ENCODE data around the gene GLOD4.
"Not testable (repeated sequence)": the region's sequence is repeated elsewhere in the genome, so short reads cannot be mapped to it uniquely, and the experiment has no call there.

GLOD4 gene, protein sequence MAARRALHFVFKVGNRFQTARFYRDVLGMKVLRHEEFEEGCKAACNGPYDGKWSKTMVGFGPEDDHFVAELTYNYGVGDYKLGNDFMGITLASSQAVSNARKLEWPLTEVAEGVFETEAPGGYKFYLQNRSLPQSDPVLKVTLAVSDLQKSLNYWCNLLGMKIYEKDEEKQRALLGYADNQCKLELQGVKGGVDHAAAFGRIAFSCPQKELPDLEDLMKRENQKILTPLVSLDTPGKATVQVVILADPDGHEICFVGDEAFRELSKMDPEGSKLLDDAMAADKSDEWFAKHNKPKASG

DNA sequence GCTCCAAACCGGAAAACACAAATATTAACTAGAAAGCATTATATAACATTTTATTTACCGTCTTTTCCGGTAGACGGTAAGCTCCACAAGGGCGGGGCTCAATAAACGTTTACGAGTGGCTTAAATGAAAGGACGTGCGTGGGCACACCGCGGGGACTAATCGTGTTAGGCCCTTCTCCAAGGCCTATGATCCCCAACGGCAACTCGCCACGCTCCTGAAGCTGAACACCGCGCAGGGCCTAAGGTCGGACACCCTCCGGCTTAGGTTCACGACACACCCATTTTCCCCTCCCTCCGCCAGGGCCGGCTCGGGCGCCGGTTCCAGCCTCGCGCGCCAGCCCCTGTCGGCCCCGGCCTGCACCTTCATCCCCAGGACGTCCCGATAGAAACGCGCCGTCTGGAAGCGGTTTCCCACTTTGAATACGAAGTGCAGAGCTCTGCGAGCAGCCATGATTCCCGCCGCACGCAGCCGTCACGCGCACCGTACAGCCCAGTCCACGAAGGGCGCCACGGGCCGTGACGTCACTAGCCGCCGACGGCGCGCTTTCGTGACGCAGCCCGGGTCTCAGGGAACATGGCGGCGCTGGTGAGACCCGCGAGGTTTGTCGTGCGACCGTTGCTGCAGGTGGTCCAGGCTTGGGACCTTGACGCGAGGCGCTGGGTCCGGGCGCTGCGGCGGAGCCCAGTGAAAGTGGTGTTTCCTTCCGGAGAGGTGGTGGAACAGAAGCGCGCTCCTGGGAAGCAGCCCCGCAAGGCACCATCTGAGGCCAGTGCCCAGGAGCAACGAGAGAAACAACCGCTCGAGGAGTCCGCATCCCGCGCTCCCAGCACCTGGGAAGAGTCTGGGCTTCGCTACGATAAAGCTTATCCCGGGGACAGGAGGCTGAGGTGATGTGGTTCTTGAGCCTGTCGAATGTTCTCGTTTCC, at the start of gene GLOD4, which contains the start of gene MRM3:
GLOD4 (minus strand) TSS at position 476 of the 927 bp plus-strand sequence; CDS start at position 451, 25 bp downstream.
MRM3 (plus strand) TSS at position 549 of the 927 bp plus-strand sequence; CDS start at position 575, 26 bp downstream.
- peak; percentile 93 for DNase-seq (ENCODE audit: low spot score)

GRCh38 chr17:830950-831349, 48.9 kb upstream of the GLOD4 start:
- DNase-seq (ENCODE audit: low spot score): no peak

DNA sequence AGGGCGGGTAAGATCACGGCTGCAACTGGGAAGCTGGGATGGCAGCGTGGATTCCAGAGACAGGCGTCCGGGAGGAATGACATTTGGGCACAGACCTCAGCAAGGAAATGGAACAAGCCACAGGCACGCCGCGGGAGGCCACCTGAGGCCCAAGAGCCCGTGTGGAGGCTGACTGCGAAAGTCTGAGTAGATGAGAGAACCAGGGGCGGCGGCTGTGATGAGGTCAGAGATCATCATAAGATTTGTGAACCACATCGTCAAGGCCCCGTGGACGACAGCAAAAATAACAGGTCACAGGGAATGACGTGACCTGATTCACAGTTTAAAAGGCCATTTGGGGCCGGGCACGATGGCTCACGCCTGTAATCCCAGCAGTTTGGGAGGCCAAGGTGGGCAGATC, 48.3 kb upstream of the GLOD4 start:
- no peak for DNase-seq (ENCODE audit: low spot score)

DNA sequence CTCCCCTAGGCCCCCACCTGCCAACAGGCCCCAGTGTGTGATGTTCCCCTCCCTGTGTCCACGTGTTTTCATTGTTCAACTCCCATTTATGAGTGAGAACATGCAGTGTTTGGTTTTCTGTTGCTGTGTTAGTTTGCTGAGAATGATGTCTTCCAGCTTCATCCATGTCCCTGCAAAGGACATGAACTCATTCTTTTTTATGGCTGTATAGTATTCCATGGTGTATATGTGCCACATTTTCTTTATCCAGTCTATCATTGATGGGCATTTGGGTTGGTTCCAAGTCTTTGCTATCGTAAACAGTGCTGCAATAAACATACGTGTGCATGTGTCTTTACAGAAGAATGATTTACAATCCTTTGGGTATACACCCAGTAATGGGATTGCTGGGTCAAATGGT, 47.5 kb upstream of the GLOD4 start:
- not testable (repeated sequence) for DNase-seq (ENCODE audit: low spot score)

- no peak for DNase-seq (ENCODE audit: low spot score)
Observed at GRCh38 chr17:828761-829160, 46.7 kb upstream of the GLOD4 start.

- DNase-seq (ENCODE audit: low spot score): no peak
Observed at GRCh38 chr17:826778-827177, 44.7 kb upstream of the GLOD4 start.

GRCh38 chr17:825216-825615, 43.1 kb upstream of the GLOD4 start:
- DNase-seq (ENCODE audit: low spot score): no peak

- no peak for DNase-seq (ENCODE audit: low spot score)
Observed at GRCh38 chr17:824378-824777, 42.3 kb upstream of the GLOD4 start.

GRCh38 chr17:823501-823902, 41.4 kb upstream of the GLOD4 start:
- no peak for DNase-seq (ENCODE audit: low spot score)

DNA sequence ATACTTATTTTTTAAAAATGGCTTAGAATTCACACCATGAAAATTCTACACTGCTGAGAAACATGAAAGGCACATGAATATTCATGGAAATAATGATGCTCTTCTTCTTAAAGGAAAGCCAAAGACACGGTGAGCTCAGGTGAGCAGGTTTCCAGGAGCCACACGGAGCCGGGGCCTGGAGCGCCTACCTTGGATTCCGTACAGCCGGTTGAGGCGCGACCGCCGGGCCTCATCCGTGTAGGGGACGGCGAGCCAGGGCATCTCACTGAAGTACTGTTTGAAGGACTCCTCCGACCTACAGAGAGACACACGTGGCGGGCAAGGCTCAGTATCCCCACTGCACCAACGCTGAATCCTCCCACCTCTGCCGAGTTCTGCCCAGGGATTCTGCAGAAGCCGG, 37.2 kb upstream of the GLOD4 start:
- no peak for DNase-seq (ENCODE audit: low spot score)

- no peak for DNase-seq (ENCODE audit: low spot score)
Observed at GRCh38 chr17:814371-814770, 32.3 kb upstream of the GLOD4 start.

DNA sequence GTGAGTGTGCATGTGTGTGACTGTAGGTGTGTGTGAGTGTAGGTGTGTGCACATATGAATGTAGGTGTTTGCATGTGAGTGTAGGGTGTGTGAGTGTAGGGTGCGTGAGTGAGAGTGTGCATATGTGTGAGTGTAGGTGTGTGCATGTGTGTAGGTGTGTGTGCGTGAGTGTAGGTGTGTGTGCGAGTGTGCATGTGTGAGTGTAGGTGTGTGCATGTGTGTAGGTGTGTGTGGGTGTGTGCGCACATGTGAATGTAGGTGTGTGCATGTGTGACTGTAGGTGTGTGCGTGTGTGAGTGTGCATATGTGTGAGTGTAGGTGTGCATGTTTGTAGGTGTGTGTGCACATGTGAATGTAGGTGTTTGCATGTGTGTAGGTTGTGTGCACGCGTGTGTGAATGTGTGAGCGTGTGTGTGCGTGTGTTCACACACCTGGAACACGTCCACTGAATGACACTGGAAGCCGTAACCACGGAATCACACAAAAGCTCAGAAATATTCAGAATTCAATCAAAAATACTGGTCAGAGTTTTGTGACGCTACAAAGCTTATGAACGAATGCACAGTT, 30.6 kb upstream of the GLOD4 start:
- DNase-seq (ENCODE audit: low spot score): no peak

DNA sequence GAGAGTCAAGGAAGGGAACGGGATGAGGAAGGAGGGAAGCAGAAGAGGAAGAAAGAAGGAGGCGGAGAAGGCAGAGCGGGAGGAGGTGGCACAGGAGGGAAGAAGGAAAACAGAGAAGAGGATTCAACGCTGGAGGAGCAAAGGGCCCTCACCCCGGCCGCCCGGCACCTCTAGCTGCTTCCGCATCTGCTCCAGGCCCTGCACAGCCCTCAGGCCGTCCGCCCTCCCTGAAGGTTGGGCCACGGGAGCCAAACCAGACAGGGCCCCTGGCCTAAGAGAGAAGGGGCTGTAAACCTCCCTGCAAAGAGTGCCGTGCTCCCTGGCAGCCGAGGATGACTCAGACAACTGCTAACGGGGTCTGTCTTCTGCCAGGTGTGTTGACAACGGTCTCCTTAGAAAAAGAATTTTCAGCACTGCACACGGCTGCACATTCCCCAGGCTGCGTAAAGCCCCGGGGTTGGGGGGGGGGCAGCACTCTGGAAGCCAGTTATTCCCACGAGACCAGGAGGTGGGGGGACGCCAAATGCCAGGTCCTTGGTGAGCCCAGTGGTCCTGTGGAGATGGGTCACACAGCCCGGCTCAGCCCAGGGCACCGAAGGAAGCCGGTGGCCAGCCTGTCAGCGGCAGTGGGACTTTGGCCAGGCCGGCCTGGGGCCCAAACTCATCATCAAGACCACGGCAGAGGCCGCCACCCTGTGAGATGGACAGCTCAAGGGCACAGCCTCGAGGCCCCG, 29.1 kb upstream of the GLOD4 start:
- DNase-seq (ENCODE audit: low spot score): no peak

DNA sequence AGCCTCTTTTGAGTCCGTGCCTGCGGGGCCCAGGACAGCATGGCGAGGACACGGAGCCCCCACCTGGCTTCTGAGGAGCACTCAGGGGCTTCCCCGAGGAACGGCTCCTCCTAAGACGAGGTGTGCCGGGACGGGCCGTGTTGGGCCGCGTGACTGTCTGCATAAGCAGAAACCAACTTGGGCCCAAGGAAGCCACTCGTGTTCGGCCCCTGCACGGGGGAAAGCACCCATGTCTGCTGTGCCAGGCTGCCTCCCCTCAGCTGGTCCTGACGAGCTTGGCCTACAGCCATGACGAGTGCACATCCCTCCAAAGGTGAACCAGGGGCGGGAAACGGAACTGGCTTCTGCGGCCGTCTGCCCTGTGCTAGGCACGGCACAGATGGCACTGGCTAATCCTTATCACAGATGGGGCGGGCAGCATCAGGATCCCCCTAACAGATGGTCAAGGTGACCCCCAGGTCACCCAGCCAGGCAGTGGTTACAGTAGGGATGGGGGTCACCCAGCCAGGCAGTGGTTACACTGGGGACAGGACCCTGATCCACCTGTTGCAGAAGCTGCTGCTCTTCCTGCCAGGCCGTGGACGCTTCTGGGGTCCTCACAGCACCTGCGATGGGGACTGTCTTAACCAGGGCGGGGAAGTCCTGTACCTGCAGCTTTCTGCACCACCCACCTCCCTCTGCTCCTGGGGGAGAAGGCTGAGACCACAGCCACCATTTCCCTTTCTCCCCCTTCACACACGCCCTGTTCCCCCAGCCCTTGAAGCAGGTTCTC, 25.6 kb upstream of the GLOD4 start:
- DNase-seq (ENCODE audit: low spot score): no peak

GRCh38 chr17:806781-807522, 24.9 kb upstream of the GLOD4 start:
- DNase-seq (ENCODE audit: low spot score): no peak

GRCh38 chr17:806346-806745, 24.3 kb upstream of the GLOD4 start:
- DNase-seq (ENCODE audit: low spot score): no peak

- DNase-seq (ENCODE audit: low spot score): not testable (repeated sequence)
Observed at GRCh38 chr17:805886-806285, 23.8 kb upstream of the GLOD4 start.

DNA sequence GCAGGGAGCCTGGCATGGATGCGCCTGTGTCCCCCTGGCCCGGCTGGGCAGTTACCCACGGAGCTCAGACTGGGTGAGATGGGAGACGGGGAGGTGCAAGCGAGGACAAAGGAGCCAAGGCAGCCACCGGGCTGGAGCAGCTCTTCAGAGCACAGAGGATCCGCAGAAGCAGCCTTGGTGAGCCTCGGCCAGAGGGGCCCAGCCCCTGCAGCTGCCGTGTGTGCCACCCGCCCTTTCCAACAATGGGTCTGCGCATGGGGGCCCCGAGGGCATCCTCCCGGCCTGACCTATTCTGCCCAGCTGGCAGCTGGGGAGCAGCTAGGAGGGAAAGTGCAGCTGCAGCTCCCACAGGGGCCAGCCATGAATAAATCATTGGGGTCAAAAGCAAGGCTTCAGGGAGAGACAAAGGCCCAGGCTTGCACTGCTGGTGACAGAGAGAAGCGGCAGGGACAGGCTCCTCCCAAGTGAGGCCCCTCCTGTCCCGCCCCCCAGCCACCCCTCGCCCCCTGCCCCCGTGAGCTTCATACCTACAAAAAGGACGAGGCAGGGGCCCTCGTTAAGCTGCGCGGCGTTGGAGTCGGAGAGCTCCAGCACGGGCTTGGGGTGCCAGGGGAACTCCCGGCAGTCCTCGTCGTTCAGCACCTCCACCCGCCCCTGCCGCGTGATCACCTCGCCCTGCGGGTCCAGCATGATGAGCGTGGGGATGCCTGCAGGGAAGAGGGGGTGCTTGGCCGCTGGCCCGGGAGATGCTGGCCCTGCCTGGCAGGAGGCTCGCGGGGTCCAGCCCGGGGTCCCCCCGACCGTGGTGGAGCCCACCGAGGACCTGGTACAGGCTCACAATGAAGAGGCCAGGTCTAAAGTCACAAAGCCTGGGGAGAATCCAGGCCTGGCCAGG, 22.7 kb upstream of the GLOD4 start:
- no peak for DNase-seq (ENCODE audit: low spot score)
